A549 (cell line): Measurements from ENCODE around the gene PRDM15. TPM values are rescaled to one million over a fixed set of nuclear protein-coding genes. Genes with fewer than 3 reads are reported as not detected.

ENCODE experiments used
- ATAC-seq, 2 experiments: fragments of 200-7000 bp in 1 of 2; fragments of >200 bp in 1 of 2; cut with Nextera tagmentation in 1 of 2; cut with Tn5 transposase in 1 of 2; 3 replicates each; pipeline versions ENCODE4 v1.8.0 to v1.9.1; 2018 to 2020; ENCODE audit warnings: mild to moderate bottlenecking in 1 of 2, moderate library complexity in 1 of 2
- CTCF ChIA-PET: fragments of 300-600 bp; sonication (Branson Sonifier 250); formaldehyde crosslinking; extraction: SDS; loops from one replicate; lab custom pipeline; 2021; ENCODE audit warnings: antibody characterized with exemption, inconsistent platforms; lab: Yijun Ruan, JAX
- POLR2A ChIA-PET: fragments of 350-600 bp; formaldehyde crosslinking; extraction: SDS; loops from one replicate; lab custom pipeline; 2021; ENCODE audit warnings: antibody characterized with exemption, inconsistent platforms; lab: Yijun Ruan, JAX
- DNase-seq, 2 experiments: peaks; one replicate each; pipeline versions ENCODE4 v3.0.0 to v3.0.0-alpha.2; 2011 to 2016; ENCODE audit warnings: low read depth in 1 of 2, low spot score in 1 of 2
- FAIRE-seq: peaks from 2 replicates; lab custom pipeline; 2011; peaks lifted over from hg19 to GRCh38; lab: Jason Lieb, UNC
- H3K27ac ChIP-seq, 2 experiments: fragments of >200 bp; sonication (Bioruptor Twin); formaldehyde crosslinking; 3 replicates each; pipeline ENCODE4 v1.5.1; 2016 to 2017
- H3K4me1 ChIP-seq: fragments of >200 bp; sonication (Bioruptor Twin); formaldehyde crosslinking; 3 replicates; pipeline ENCODE4 v1.6.1; 2016
- H3K4me2 ChIP-seq: fragments of >200 bp; sonication (Bioruptor Twin); formaldehyde crosslinking; 3 replicates; pipeline ENCODE4 v1.6.1; 2016
- H3K4me3 ChIP-seq: fragments of >200 bp; sonication (Bioruptor Twin); formaldehyde crosslinking; 3 replicates; pipeline ENCODE4 v1.5.1; 2016
- H3K9me3 ChIP-seq: fragments of >200 bp; sonication (Bioruptor Twin); formaldehyde crosslinking; 3 replicates; pipeline ENCODE4 v1.6.1; 2016
- BCL3 ChIP-seq: fragments of >200 bp; sonication (Bioruptor Twin); formaldehyde crosslinking; IDR thresholded peaks from 3 replicates; pipeline ENCODE4 v1.6.1; 2016
- BHLHE40 ChIP-seq: IDR thresholded peaks from 2 replicates; pipeline ENCODE4 v1.6.1; 2012; ENCODE audit warnings: low read depth, low read length, inconsistent platforms
- CBX8 ChIP-seq: fragments of 200-600 bp; sonication (generic); IDR thresholded peaks from 2 replicates; pipeline ENCODE4 v1.6.1; 2016
- E2F6 ChIP-seq: IDR thresholded peaks from 2 replicates; pipeline ENCODE4 v1.6.1; 2012; ENCODE audit warnings: low read depth, borderline replicate concordance
- EHF ChIP-seq: fragments of 250-450 bp; sonication (Bioruptor Pico); IDR thresholded peaks from 2 replicates; pipeline ENCODE4 v1.5.0; 2020; ENCODE audit warnings: mild to moderate bottlenecking
- EHMT2 ChIP-seq: fragments of 200-600 bp; sonication (generic); IDR thresholded peaks from 2 replicates; pipeline ENCODE4 v1.6.1; 2016; ENCODE audit warnings: antibody characterized with exemption, low read depth, mild to moderate bottlenecking, moderate library complexity
- FOSB ChIP-seq: fragments of 250-450 bp; sonication (Bioruptor Pico); IDR thresholded peaks from 2 replicates; pipeline ENCODE4 v1.5.0; 2020; ENCODE audit warnings: mild to moderate bottlenecking, moderate library complexity
- GATA3 ChIP-seq: IDR thresholded peaks from 2 replicates; pipeline ENCODE4 v1.6.1; 2012; ENCODE audit warnings: borderline replicate concordance
- HEYL ChIP-seq: fragments of 250-450 bp; sonication (Bioruptor Pico); IDR thresholded peaks from 2 replicates; pipeline ENCODE4 v1.8.0; 2021; ENCODE audit warnings: mild to moderate bottlenecking, moderate library complexity
- HMGXB4 ChIP-seq: fragments of 250-450 bp; sonication (Bioruptor Pico); IDR thresholded peaks from 2 replicates; pipeline ENCODE4 v1.5.0; 2021; ENCODE audit warnings: mild to moderate bottlenecking, moderate library complexity, borderline replicate concordance
- HOXB13 ChIP-seq: fragments of 250-450 bp; sonication (Bioruptor Pico); IDR thresholded peaks from 2 replicates; pipeline ENCODE4 v1.5.0; 2020; ENCODE audit warnings: low read depth, mild to moderate bottlenecking, moderate library complexity
- HOXB5 ChIP-seq: fragments of 250-450 bp; sonication (Bioruptor Pico); IDR thresholded peaks from 2 replicates; pipeline ENCODE4 v1.5.0; 2020; ENCODE audit warnings: mild to moderate bottlenecking, moderate library complexity
- JUN ChIP-seq, 2 experiments: fragments of >200 bp; sonication (Bioruptor Twin); formaldehyde crosslinking; IDR thresholded peaks; 2 replicates in 1 of 2; 3 replicates in 1 of 2; pipeline ENCODE4 v1.6.1; 2016 to 2017
- JUNB ChIP-seq: fragments of >200 bp; sonication (Bioruptor Twin); formaldehyde crosslinking; IDR thresholded peaks from 2 replicates; pipeline ENCODE4 v1.6.1; 2016
- KDM1A ChIP-seq: fragments of 200-600 bp; sonication (generic); IDR thresholded peaks from 2 replicates; pipeline ENCODE4 v1.6.1; 2016; ENCODE audit warnings: low read depth, mild to moderate bottlenecking
- KDM5A ChIP-seq: fragments of 200-600 bp; sonication (generic); IDR thresholded peaks from 2 replicates; pipeline ENCODE4 v1.6.1; 2016; ENCODE audit warnings: antibody characterized with exemption, mild to moderate bottlenecking
- MYC ChIP-seq: IDR thresholded peaks from 2 replicates; pipeline ENCODE4 v1.6.1; 2012; ENCODE audit warnings: mild to moderate bottlenecking, inconsistent platforms, low read length, improper control_type of control experiment, borderline replicate concordance
- NFE2L2 ChIP-seq: fragments of 150-350 bp; conservative IDR thresholded peaks from 2 replicates; pipeline ENCODE4 v1.6.1; 2014; ENCODE audit warnings: low read length
- PHF8 ChIP-seq: fragments of 200-600 bp; sonication (generic); IDR thresholded peaks from 2 replicates; pipeline ENCODE4 v1.6.1; 2016; ENCODE audit warnings: low read depth, mild to moderate bottlenecking, antibody characterized with exemption, moderate library complexity, borderline replicate concordance
- POLR2A ChIP-seq: IDR thresholded peaks from 2 replicates; pipeline ENCODE4 v1.6.1; 2012; ENCODE audit warnings: mild to moderate bottlenecking, low read length
- RARB ChIP-seq: fragments of 250-450 bp; sonication (Bioruptor Pico); IDR thresholded peaks from 2 replicates; pipeline ENCODE4 v1.8.0; 2021; ENCODE audit warnings: mild to moderate bottlenecking, moderate library complexity
- REST ChIP-seq: fragments of 200-600 bp; sonication (generic); IDR thresholded peaks from 2 replicates; pipeline ENCODE4 v1.6.1; 2016; ENCODE audit warnings: antibody characterized with exemption, mild to moderate bottlenecking, moderate library complexity
- RNF2 ChIP-seq: fragments of 200-600 bp; sonication (generic); IDR thresholded peaks from 2 replicates; pipeline ENCODE4 v1.6.1; 2016; ENCODE audit warnings: low read depth, mild to moderate bottlenecking, antibody characterized with exemption, moderate library complexity, borderline replicate concordance
- ZFP36 ChIP-seq: fragments of 450-650 bp; IDR thresholded peaks from 2 replicates; pipeline ENCODE4 v1.6.1; 2014; ENCODE audit warnings: borderline replicate concordance; ENCODE audit not compliant: partially characterized antibody
- WGBS: methylation state at CpG from one replicate; pipeline ENCODE4 v1.1.6; 2017; ENCODE audit errors: missing lambda C conversion rate; 5-methylcytosine and 5-hydroxymethylcytosine counted together
- polyA plus RNA-seq, 4 experiments: library from polyadenylated mRNA; depleted of rRNA in 3 of 4; stranded (reverse); fragments of >200 nt; fragmentation: RNase III in 1 of 4; extraction: RNeasy Plus Mini Kit Qiagen cat#74134 plus additional on column Dnase treatment in 1 of 4; gene quantifications; 2 replicates in 3 of 4; 3 replicates in 1 of 4; pipeline ENCODE4 v1.2.3, GENCODE V29; 2011 to 2017
- TF ChIP-seq, protein P1 (sequence below): fragments of >200 bp; sonication (Bioruptor Twin); formaldehyde crosslinking; IDR thresholded peaks from 2 replicates; pipeline ENCODE4 v1.6.1; 2016
- TF ChIP-seq, protein P2 (sequence below): fragments of 450-650 bp; IDR thresholded peaks from 2 replicates; pipeline ENCODE4 v1.6.1; 2014; ENCODE audit warnings: antibody characterized with exemption

Gene PRDM15
- polyA plus RNA-seq, 2 of the 4 experiments (the other 2 are of a cell fraction), result 4.5 to 6.1 TPM

GRCh38 chr21:41867313-41867712 lies 11.8 kb downstream of the PRDM15 start:
- H3K4me1 ChIP-seq, result peaks cover 12% of the 10 kb centered on the region; the same call in 2 of the 3 replicates
- ChIA-PET CTCF (interaction anchor here (0.6 kb wide), 1 partner anchor 51 kb away, joined by 3 read pairs; no protein-coding TSS in a partner anchor), POLR2A (interaction anchor here (1.0 kb wide), 1 partner anchor 12 kb away, joined by 3 read pairs; no protein-coding TSS in a partner anchor)
- H3K4me2 ChIP-seq, result no peak overlapping the region
- no peak overlapping the region for H3K27ac ChIP-seq
- WGBS, result 86% methylated on average over 8 of the region's 8 CpGs
- no peaks in the 10 kb centered on the region for H3K9me3 ChIP-seq
- H3K4me3 ChIP-seq, result no peak overlapping the region
- DNase-seq (no peak), FAIRE-seq (no peak), ATAC-seq (no peak)
- TF ChIP-seq KDM5A (no peak), NFE2L2 (no peak), E2F6 (no peak), JUN (IDR thresholded peaks at IDR 0.05) (no peak)

DNA sequence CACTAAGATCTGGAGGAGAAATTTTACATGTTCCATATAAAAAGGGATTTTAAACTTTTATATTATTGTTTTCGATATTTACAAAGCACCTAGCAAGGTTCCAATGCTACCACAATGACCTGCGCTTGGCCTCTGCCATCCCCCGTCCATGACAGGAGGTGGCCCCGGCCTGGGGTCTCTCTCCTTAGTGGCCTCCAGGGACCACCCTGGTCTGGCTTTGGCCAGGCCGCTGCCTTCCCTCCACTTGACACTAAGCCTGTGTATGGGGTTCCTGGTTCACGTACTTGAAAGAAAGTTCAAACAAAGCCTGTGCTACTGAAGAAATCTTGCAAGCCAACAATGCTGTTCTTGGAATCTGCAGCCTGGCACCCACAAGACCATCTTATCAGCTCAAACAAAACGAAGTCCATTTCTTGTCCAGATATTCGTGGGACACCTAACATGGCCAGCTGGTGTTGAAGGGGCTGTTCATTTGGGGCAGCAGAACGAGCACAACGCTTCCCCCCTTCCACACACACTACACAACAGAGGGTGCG lies 12.8 kb downstream of the PRDM15 start:
- ChIA-PET CTCF (no interaction called here), POLR2A (interaction anchor here (1.0 kb wide), 1 partner anchor 13 kb away, joined by 3 read pairs; no protein-coding TSS in a partner anchor)
- ATAC-seq (no peak), DNase-seq (no peak), FAIRE-seq (no peak)
- H3K4me1 ChIP-seq, result peaks cover 12% of the 10 kb centered on the region; the same call in 2 of the 3 replicates
- H3K4me2 ChIP-seq, result no peak overlapping the region
- H3K9me3 ChIP-seq, result no peaks in the 10 kb centered on the region
- WGBS, result 80% methylated on average over 10 of the region's 11 CpGs
- TF ChIP-seq RARB (CRISPR knock-in tag) (no peak), HOXB13 (no peak), HEYL (no peak), HMGXB4 (no peak), HOXB5 (CRISPR knock-in tag) (no peak), GATA3 (no peak), REST (no peak), BHLHE40 (no peak), PHF8 (no peak), EHMT2 (no peak), EHF (no peak)
- no peak overlapping the region for H3K4me3 ChIP-seq
- no peak overlapping the region for H3K27ac ChIP-seq

DNA sequence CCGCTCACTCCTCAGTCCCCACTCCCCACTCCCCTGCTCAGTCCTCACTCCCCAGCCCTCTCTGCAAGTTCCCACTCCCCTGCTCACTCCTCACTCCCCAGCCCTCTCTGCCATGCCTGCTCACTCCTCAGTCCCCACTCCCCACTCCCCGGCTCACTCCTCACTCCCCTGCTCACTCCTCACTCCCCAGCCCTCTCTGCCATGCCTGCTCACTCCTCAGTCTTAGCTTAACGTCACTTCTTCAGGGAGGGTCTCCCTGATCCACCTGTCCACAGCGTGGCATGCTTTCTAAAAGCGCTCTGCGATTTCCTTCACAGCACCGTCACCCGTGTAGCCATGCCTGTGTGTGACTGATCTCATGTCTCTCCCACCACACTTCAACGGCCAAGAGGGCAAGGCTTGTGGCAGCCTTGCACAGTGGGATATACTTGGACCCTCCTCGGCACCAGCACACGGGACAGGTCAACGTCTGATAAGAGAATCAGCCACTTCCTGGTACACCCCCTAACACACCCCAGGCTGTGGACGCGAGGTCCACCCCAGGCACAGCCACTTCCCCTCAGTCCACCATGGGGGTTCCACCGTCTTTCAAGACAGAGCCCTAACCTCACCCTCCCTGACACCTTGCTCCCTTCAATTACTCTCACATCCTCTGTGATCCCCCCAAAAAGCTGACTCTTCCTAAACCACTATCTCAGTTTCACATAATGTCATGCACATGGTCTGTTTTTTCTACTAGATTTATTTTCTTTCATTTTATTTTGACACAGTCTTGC lies 14.0 kb downstream of the PRDM15 start:
- POLR2A ChIA-PET, result no interaction called here
- no peak for ATAC-seq
- no peak for DNase-seq
- Histone ChIP-seq H3K4me2 (no peak overlapping the region), H3K4me1 (peaks cover 12% of the 10 kb centered on the region; the same call in 2 of the 3 replicates), H3K4me3 (no peak overlapping the region), H3K27ac (no peak overlapping the region), H3K9me3 (no peaks in the 10 kb centered on the region)
- 93% methylated on average over 11 of the region's 15 CpGs for WGBS
- FAIRE-seq, result no peak
- CTCF ChIA-PET, result interaction anchor here (1.3 kb wide), 1 partner anchor 49 kb away, joined by 3 read pairs; no protein-coding TSS in a partner anchor
- no peak for TF ChIP-seq RNF2
- TF ChIP-seq CBX8, result no peak
- no peak for TF ChIP-seq BCL3
- TF ChIP-seq, protein P1, sequence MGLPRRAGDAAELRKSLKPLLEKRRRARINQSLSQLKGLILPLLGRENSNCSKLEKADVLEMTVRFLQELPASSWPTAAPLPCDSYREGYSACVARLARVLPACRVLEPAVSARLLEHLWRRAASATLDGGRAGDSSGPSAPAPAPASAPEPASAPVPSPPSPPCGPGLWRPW, result no peak
- TF ChIP-seq ZFP36, result no peak
- TF ChIP-seq, protein P2, sequence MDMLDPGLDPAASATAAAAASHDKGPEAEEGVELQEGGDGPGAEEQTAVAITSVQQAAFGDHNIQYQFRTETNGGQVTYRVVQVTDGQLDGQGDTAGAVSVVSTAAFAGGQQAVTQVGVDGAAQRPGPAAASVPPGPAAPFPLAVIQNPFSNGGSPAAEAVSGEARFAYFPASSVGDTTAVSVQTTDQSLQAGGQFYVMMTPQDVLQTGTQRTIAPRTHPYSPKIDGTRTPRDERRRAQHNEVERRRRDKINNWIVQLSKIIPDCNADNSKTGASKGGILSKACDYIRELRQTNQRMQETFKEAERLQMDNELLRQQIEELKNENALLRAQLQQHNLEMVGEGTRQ, result no peak
- no peak for TF ChIP-seq JUNB
- no peak for TF ChIP-seq FOSB
- TF ChIP-seq KDM1A, result no peak
- no peak for TF ChIP-seq MYC
- no peak for TF ChIP-seq POLR2A
